ENCODE measurements around the gene STX12. TPM values are rescaled to one million over a fixed set of nuclear protein-coding genes. Genes with fewer than 3 reads are reported as not detected.

The STX12 gene
- total and polyA plus RNA-seq, 4 experiments from 2014 or later: 13.7 to 27.5 (median 21.5) TPM

GRCh38 chr1:27858072-27858948 lies 85.3 kb downstream of the STX12 start:
- Mint-ChIP-seq H3K4me3 (peak overlapping the region in 2 of 8 donors; percentile 16 to 43), H3K4me1 (peaks cover 13 to 28% (median 17%) of the 10 kb centered on the region in 4 donors), H3K36me3 (peaks cover 0 to 1% of the 10 kb centered on the region in 2 donors), H3K9me3 (no peaks in the 10 kb centered on the region), H3K27me3 (no peaks in the 10 kb centered on the region), H3K27ac (peak overlapping the region in 3 of 7 donors; percentile 15 to 65 (median 43))
- intact Hi-C loops (cut with micrococcal nuclease): loop anchor here (2.0 kb wide), 4 partner anchors 28 to 350 kb away; partner anchors contain the start of gene EYA3
- Histone ChIP-seq H3K4me3 (ENCODE audit: low read length in 2 of 2) (no peak overlapping the region), H3K27me3 (ENCODE audit: insufficient read depth, low read length) (no peaks in the 10 kb centered on the region), H3K27ac (ENCODE audit: low read depth, low read length) (no peak overlapping the region), H3K36me3 (ENCODE audit: insufficient read depth, low read length) (no peaks in the 10 kb centered on the region), H3K9me3 (ENCODE audit: control insufficient read depth in 1 of 2, low read length in 2 of 2) (no peaks in the 10 kb centered on the region), H3K4me1 (ENCODE audit: insufficient read depth, low read length) (peaks cover 14% of the 10 kb centered on the region)
- peak; percentile 77 to 81 (median 79) for DNase-seq
- CTCF ChIA-PET (ENCODE audit: partially characterized antibody): interaction anchor here (0.6 to 5.8 kb wide), 21 partner anchors 10 to 351 kb away, joined by 3 to 56 read pairs (median 4); no protein-coding TSS in a partner anchor
- POLR2A ChIA-PET (ENCODE audit: partially characterized antibody): interaction anchor here (0.5 to 1.4 kb wide), 8 partner anchors 11 to 121 kb away, joined by 3 to 9 read pairs (median 4); partner anchors contain the start of genes THEMIS2 and XKR8

GRCh38 chr1:27858949-27859576 lies 86.0 kb downstream of the STX12 start:
- Mint-ChIP-seq H3K36me3 (peaks cover 0 to 1% of the 10 kb centered on the region in 2 donors), H3K27me3 (no peaks in the 10 kb centered on the region), H3K4me3 (no peak overlapping the region), H3K4me1 (peaks cover 18 to 35% (median 23%) of the 10 kb centered on the region in 4 donors), H3K27ac (no peak overlapping the region), H3K9me3 (no peaks in the 10 kb centered on the region)
- intact Hi-C loops (cut with micrococcal nuclease): loop anchor here (2.0 kb wide), 4 partner anchors 28 to 350 kb away; partner anchors contain the start of gene EYA3
- Histone ChIP-seq H3K27ac (ENCODE audit: low read depth, low read length) (no peak overlapping the region), H3K9me3 (ENCODE audit: control insufficient read depth in 1 of 2, low read length in 2 of 2) (no peaks in the 10 kb centered on the region), H3K4me3 (ENCODE audit: low read length in 2 of 2) (no peak overlapping the region), H3K27me3 (ENCODE audit: insufficient read depth, low read length) (no peaks in the 10 kb centered on the region), H3K36me3 (ENCODE audit: insufficient read depth, low read length) (no peaks in the 10 kb centered on the region), H3K4me1 (ENCODE audit: insufficient read depth, low read length) (peaks cover 21% of the 10 kb centered on the region)
- no peak for DNase-seq
- CTCF ChIA-PET (ENCODE audit: partially characterized antibody): interaction anchor here (0.6 to 5.8 kb wide), 4 partner anchors 39 to 122 kb away, joined by 3 to 56 read pairs (median 10); no protein-coding TSS in a partner anchor
- POLR2A ChIA-PET (ENCODE audit: partially characterized antibody): no interaction called here

GRCh38 chr1:27861436-27861835 lies 88.4 kb downstream of the STX12 start:
- no peak overlapping the region for H3K4me3 ChIP-seq (ENCODE audit: low read length in 2 of 2)
- intact Hi-C loops (cut with micrococcal nuclease): loop anchor here (1.0 kb wide), 1 partner anchor 118 kb away; no protein-coding TSS in a partner anchor
- no peaks in the 10 kb centered on the region for H3K27me3 Mint-ChIP-seq
- H3K36me3 ChIP-seq (ENCODE audit: insufficient read depth, low read length): no peaks in the 10 kb centered on the region
- peak overlapping the region in 2 of 7 donors; percentile 29 to 90 for H3K27ac Mint-ChIP-seq
- H3K4me1 Mint-ChIP-seq: peaks cover 20 to 54% (median 30%) of the 10 kb centered on the region in 4 donors
- peaks cover 0 to 1% of the 10 kb centered on the region in 2 donors for H3K36me3 Mint-ChIP-seq
- H3K27ac ChIP-seq (ENCODE audit: low read depth, low read length): no peak overlapping the region
- DNase-seq: no peak
- H3K4me1 ChIP-seq (ENCODE audit: insufficient read depth, low read length): peaks cover 31% of the 10 kb centered on the region
- peak overlapping the region in 1 of 8 donors; percentile 20 for H3K4me3 Mint-ChIP-seq
- H3K9me3 Mint-ChIP-seq: no peaks in the 10 kb centered on the region
- H3K27me3 ChIP-seq (ENCODE audit: insufficient read depth, low read length): no peaks in the 10 kb centered on the region
- CTCF ChIA-PET (ENCODE audit: partially characterized antibody): no interaction called here
- no peaks in the 10 kb centered on the region for H3K9me3 ChIP-seq (ENCODE audit: control insufficient read depth in 1 of 2, low read length in 2 of 2)
- POLR2A ChIA-PET (ENCODE audit: partially characterized antibody): no interaction called here

- no peaks in the 10 kb centered on the region for H3K9me3 ChIP-seq (ENCODE audit: control insufficient read depth in 1 of 2, low read length in 2 of 2)
- H3K4me1 Mint-ChIP-seq: peaks cover 19 to 53% (median 31%) of the 10 kb centered on the region in 4 donors
- DNase-seq: no peak
- peaks cover 0 to 1% of the 10 kb centered on the region in 2 donors for H3K36me3 Mint-ChIP-seq
- peak overlapping the region in 2 of 8 donors; percentile 15 to 45 for H3K4me3 Mint-ChIP-seq
- H3K27me3 ChIP-seq (ENCODE audit: insufficient read depth, low read length): no peaks in the 10 kb centered on the region
- H3K27me3 Mint-ChIP-seq: no peaks in the 10 kb centered on the region
- H3K4me3 ChIP-seq (ENCODE audit: low read length in 2 of 2): no peak overlapping the region
- no peak overlapping the region for H3K27ac ChIP-seq (ENCODE audit: low read depth, low read length)
- ChIA-PET CTCF (ENCODE audit: partially characterized antibody) (no interaction called here), POLR2A (ENCODE audit: partially characterized antibody) (no interaction called here)
- H3K36me3 ChIP-seq (ENCODE audit: insufficient read depth, low read length): no peaks in the 10 kb centered on the region
- H3K9me3 Mint-ChIP-seq: no peaks in the 10 kb centered on the region
- peaks cover 33% of the 10 kb centered on the region for H3K4me1 ChIP-seq (ENCODE audit: insufficient read depth, low read length)
- intact Hi-C loops (cut with micrococcal nuclease): no loop called here
- peak overlapping the region in 1 of 7 donors; percentile 41 for H3K27ac Mint-ChIP-seq
Observed at GRCh38 chr1:27862004-27862403, 89.0 kb downstream of the STX12 start.

DNA sequence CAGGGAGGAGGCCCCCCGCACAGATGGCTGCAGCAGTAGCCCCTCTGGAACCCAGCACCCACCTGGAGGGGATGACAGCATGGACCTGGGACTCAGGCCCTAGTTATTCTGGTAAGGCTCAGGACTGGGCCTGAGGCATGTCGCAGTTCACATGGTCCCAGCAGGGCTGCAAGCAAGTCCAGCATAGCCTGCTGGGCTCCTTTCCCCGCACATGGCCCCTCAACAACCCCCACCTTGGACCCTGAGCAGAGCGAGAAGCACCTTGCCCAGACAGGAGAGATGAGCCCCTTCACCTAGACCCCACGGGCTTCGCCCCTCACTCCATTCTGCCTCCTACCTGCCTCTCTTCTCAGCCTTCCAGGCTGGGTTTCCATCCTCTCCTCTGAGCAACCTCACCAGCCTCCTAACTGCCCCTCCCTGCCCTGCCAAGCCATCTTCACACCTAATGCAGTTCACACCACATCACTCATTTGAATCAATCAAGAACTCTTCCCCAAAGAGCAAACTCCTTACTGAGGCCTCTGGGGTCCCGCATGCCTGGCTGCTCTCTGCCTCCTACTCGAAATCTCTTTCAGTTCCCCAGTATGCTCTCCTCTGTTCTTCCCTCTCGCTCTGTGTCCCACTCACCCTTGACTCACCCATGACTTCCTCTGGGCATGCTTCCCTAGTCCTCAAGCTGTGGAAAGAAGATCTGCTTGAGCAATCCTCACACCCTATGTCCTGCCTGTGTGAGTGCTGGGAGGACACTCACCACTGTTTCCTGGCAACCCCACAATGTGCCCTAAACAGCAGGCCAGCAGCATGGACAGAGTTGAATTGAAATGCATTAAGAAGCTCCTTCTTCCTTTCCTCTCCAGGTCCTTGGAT lies 89.9 kb downstream of the STX12 start:
- ChIA-PET CTCF (ENCODE audit: partially characterized antibody) (no interaction called here), POLR2A (ENCODE audit: partially characterized antibody) (interaction anchor here (1.2 kb wide), 1 partner anchor 226 kb away, joined by 3 read pairs; the partner anchor contains the start of gene EYA3)
- no peak for DNase-seq
- Mint-ChIP-seq H3K9me3 (no peaks in the 10 kb centered on the region), H3K36me3 (peaks cover 0 to 1% of the 10 kb centered on the region in 2 donors), H3K27me3 (no peaks in the 10 kb centered on the region), H3K27ac (peak overlapping the region in 6 of 7 donors; percentile 59 to 86 (median 82)), H3K4me1 (peaks cover 21 to 57% (median 34%) of the 10 kb centered on the region in 4 donors), H3K4me3 (peak overlapping the region in 2 of 8 donors; percentile 8 to 43)
- Histone ChIP-seq H3K4me1 (ENCODE audit: insufficient read depth, low read length) (peaks cover 40% of the 10 kb centered on the region), H3K4me3 (ENCODE audit: low read length in 2 of 2) (no peak overlapping the region), H3K9me3 (ENCODE audit: control insufficient read depth in 1 of 2, low read length in 2 of 2) (no peaks in the 10 kb centered on the region), H3K27me3 (ENCODE audit: insufficient read depth, low read length) (no peaks in the 10 kb centered on the region), H3K27ac (ENCODE audit: low read depth, low read length) (no peak overlapping the region), H3K36me3 (ENCODE audit: insufficient read depth, low read length) (no peaks in the 10 kb centered on the region)
- intact Hi-C loops (cut with micrococcal nuclease): no loop called here

DNA sequence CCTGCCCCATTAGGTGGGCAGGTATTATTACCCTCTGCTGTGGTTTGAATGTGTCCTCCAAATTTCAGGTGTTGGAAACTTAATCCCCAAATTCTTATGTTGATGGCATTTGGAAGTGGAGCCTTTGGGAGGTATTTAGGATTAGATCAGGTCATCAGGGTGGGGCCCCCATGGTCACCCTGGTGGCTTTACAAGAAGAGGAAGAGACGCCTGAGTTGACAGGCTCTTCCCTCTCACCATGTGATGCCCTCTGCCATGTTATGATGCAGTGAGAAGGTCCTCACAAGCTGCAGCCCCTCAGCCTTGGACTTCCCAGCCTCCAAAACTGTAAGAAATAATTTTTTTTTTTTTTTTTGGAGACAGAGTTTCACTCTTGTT lies 90.5 kb downstream of the STX12 start:
- H3K27ac Mint-ChIP-seq: peak overlapping the region in 5 of 7 donors; percentile 65 to 91 (median 78)
- H3K4me1 ChIP-seq (ENCODE audit: insufficient read depth, low read length): peaks cover 43% of the 10 kb centered on the region
- H3K9me3 ChIP-seq (ENCODE audit: control insufficient read depth in 1 of 2, low read length in 2 of 2): no peaks in the 10 kb centered on the region
- no peak overlapping the region for H3K27ac ChIP-seq (ENCODE audit: low read depth, low read length)
- intact Hi-C loops (cut with micrococcal nuclease): no loop called here
- no peak for DNase-seq
- no peaks in the 10 kb centered on the region for H3K36me3 Mint-ChIP-seq
- peaks cover 19 to 55% (median 34%) of the 10 kb centered on the region in 4 donors for H3K4me1 Mint-ChIP-seq
- H3K4me3 Mint-ChIP-seq: peak overlapping the region in 2 of 8 donors; percentile 10 to 17
- no peaks in the 10 kb centered on the region for H3K27me3 ChIP-seq (ENCODE audit: insufficient read depth, low read length)
- CTCF ChIA-PET (ENCODE audit: partially characterized antibody): no interaction called here
- no peak overlapping the region for H3K4me3 ChIP-seq (ENCODE audit: low read length in 2 of 2)
- no peaks in the 10 kb centered on the region for H3K36me3 ChIP-seq (ENCODE audit: insufficient read depth, low read length)
- POLR2A ChIA-PET (ENCODE audit: partially characterized antibody): interaction anchor here (1.2 kb wide), 1 partner anchor 225 kb away, joined by 3 read pairs; the partner anchor contains the start of gene EYA3
- H3K9me3 Mint-ChIP-seq: no peaks in the 10 kb centered on the region
- no peaks in the 10 kb centered on the region for H3K27me3 Mint-ChIP-seq

Measured in CD4-positive, alpha-beta memory T cell (primary cell).